Gastroesophageal sphincter (tissue), 4 donors: Measurements from ENCODE around the gene SLC2A13. TPM values are rescaled to one million over a fixed set of nuclear protein-coding genes. Genes with fewer than 3 reads are reported as not detected.

Source experiments
- ATAC-seq: fragments of 150-250 bp; one replicate; pipeline ENCODE4 v1.9.1; 2016; ENCODE audit warnings: mild to moderate bottlenecking, moderate library complexity
- H3K27ac ChIP-seq, 4 donors: fragments of 200-600 bp; sonication (generic) in 3 of 4; 1 replicate in 3 of 4; 2 replicates in 1 of 4; pipeline ENCODE4 v1.5.1; 2016 to 2019
- H3K27me3 ChIP-seq: fragments of 200-600 bp; sonication (generic); one replicate; pipeline ENCODE4 v1.5.1; 2019
- H3K36me3 ChIP-seq, 2 donors: fragments of 200-600 bp; sonication (generic); one replicate each; pipeline ENCODE4 v1.5.1; 2019; ENCODE audit warnings: control low read depth in 1 of 2
- H3K4me1 ChIP-seq, 3 donors: fragments of 200-600 bp; sonication (generic); 1 replicate in 2 of 3; 2 replicates in 1 of 3; pipeline ENCODE4 v1.5.1; 2016 to 2019; ENCODE audit warnings: control low read depth in 2 of 3
- H3K4me3 ChIP-seq, 2 donors: fragments of 200-600 bp; sonication (generic); one replicate each; pipeline ENCODE4 v1.5.1; 2019; ENCODE audit warnings: mild to moderate bottlenecking in 1 of 2, moderate library complexity in 1 of 2
- H3K9me3 ChIP-seq, 3 donors: fragments of 200-600 bp; sonication (generic); one replicate each; pipeline ENCODE4 v1.5.1; 2017 to 2019; ENCODE audit warnings: control low read depth in 2 of 3
- CTCF ChIP-seq, 4 experiments: fragments of 200-600 bp in 2 of 4; fragments of 450-650 bp in 2 of 4; sonication (generic) in 1 of 4; IDR thresholded peaks; one replicate each; pipeline ENCODE4 v1.5.1; 2017 to 2019; ENCODE audit warnings: antibody characterized with exemption in 4 of 4, mild to moderate bottlenecking in 2 of 4, moderate library complexity in 2 of 4
- EP300 ChIP-seq: sonication (generic); formaldehyde crosslinking; IDR thresholded peaks from one replicate; pipeline ENCODE4 v1.6.1; 2017; ENCODE audit warnings: antibody characterized with exemption, mild to moderate bottlenecking
- POLR2A ChIP-seq, 2 donors: fragments of 450-650 bp; IDR thresholded peaks; one replicate each; pipeline ENCODE4 v1.6.1; 2017; ENCODE audit warnings: antibody characterized with exemption in 2 of 2, mild to moderate bottlenecking in 2 of 2, moderate library complexity in 1 of 2
- POLR2AphosphoS5 ChIP-seq: sonication (generic); formaldehyde crosslinking; IDR thresholded peaks from one replicate; pipeline ENCODE4 v1.6.1; 2017; ENCODE audit warnings: antibody characterized with exemption
- WGBS, 2 donors: methylation state at CpG; one replicate each; pipeline ENCODE4 v1.1.5; 2018; ENCODE audit warnings: low coverage in 1 of 2; 5-methylcytosine and 5-hydroxymethylcytosine counted together
- total RNA-seq, 4 donors: library from RNA; depleted of rRNA; stranded (reverse); fragments of >200 nt; gene quantifications; one replicate each; pipeline ENCODE4 v1.1.0, GENCODE V29; 2016

Gene SLC2A13
- total RNA-seq, 4 donors from 2014 or later: 20.4 to 38.3 (median 22.3) TPM

DNA sequence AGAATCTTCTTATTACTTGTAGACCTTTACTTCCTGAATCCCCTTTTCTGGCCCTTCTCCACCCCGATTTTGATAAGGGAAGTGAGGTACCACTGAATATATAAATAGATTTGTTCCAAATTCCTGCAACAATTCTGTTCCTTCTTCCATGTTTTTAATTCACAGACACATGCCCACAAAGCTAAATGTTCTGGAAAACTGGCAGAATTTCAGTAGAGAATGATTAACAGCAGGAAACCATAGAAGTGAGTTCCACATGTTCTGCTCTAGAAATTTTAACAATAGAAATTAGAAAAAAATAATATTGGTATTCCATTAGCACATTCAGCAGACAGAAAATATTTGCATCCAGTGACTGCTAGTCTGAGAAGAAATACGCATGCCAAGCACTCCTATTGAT, 139.6 kb downstream of the SLC2A13 start:
- Histone ChIP-seq H3K4me1 (no peaks in the 10 kb centered on the region), H3K9me3 (no peaks in the 10 kb centered on the region), H3K4me3 (no peak overlapping the region), H3K36me3 (no peaks in the 10 kb centered on the region), H3K27me3 (no peaks in the 10 kb centered on the region), H3K27ac (no peak overlapping the region)
- TF ChIP-seq CTCF (IDR thresholded peaks at IDR 0.05): no peak
- no peak for TF ChIP-seq POLR2AphosphoS5
- no peak for TF ChIP-seq EP300
- TF ChIP-seq POLR2A (IDR thresholded peaks at IDR 0.05): no peak
- WGBS, 2 donors: 70 to 83% methylated on average over 2 of the region's 2 CpGs
- ATAC-seq: no peak

- no peaks in the 10 kb centered on the region for H3K9me3 ChIP-seq
- no peaks in the 10 kb centered on the region for H3K4me1 ChIP-seq
- no peak overlapping the region for H3K27ac ChIP-seq
- H3K27me3 ChIP-seq: no peaks in the 10 kb centered on the region
- WGBS, 2 donors: 84 to 91% methylated on average over 2 of the region's 2 CpGs
- H3K4me3 ChIP-seq: no peak overlapping the region
- TF ChIP-seq EP300 (no peak), POLR2AphosphoS5 (no peak), CTCF (IDR thresholded peaks at IDR 0.05) (no peak)
- no peaks in the 10 kb centered on the region for H3K36me3 ChIP-seq
- ATAC-seq: no peak
Measured at GRCh38 chr12:39959467-39959866, 146.4 kb downstream of the SLC2A13 start.

DNA sequence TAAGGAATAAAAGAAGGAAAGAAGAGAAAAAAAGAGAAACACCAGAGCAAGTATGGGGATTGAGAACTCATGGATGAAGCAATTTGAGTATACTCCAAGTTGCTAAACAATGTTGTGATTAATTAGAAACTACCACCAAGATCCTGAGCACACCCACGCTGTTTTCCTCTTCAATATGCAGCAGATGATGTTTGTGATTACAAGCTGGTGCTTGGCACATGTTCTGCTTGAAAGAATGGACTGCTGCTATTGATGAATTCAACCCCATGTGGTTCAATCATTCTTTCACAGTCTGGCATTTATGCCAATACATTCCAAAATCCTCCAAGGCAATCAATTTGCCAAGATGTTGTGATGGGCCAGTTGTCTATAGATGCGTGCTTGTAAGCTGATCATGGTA, 146.8 kb downstream of the SLC2A13 start:
- Histone ChIP-seq H3K4me1 (no peaks in the 10 kb centered on the region), H3K4me3 (no peak overlapping the region), H3K36me3 (no peaks in the 10 kb centered on the region), H3K27ac (no peak overlapping the region), H3K27me3 (no peaks in the 10 kb centered on the region), H3K9me3 (no peaks in the 10 kb centered on the region)
- WGBS, 2 donors: 82 to 84% methylated on average over 1 to 2 of the region's 2 CpGs
- no peak for ATAC-seq
- TF ChIP-seq POLR2AphosphoS5 (no peak), POLR2A (IDR thresholded peaks at IDR 0.05) (no peak), CTCF (IDR thresholded peaks at IDR 0.05) (no peak), EP300 (no peak)

DNA sequence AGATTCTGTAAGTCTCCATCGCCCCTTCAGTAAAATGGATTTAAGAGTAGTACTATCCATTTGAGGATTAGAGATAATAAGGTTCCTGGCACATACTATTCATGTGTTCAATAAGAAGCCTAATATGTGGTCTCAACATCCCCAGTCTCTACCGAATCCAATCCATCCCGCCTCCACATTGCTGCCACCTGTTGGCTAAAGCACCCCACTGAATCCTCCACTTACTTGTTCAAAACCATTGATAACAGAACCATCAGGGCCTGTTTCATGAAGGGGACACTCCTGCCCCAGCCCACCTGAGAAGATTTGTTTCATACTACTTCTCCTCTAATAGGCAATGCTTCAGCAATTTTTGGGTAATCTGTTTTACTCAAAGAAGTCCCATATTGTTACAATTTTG, 147.5 kb downstream of the SLC2A13 start:
- ATAC-seq: no peak
- WGBS, 2 donors: 93 to 100% methylated on average over 2 to 3 of the region's 3 CpGs
- Histone ChIP-seq H3K4me3 (no peak overlapping the region), H3K27me3 (no peaks in the 10 kb centered on the region), H3K27ac (no peak overlapping the region), H3K4me1 (no peaks in the 10 kb centered on the region), H3K9me3 (no peaks in the 10 kb centered on the region), H3K36me3 (no peaks in the 10 kb centered on the region)
- TF ChIP-seq POLR2AphosphoS5 (no peak), POLR2A (IDR thresholded peaks at IDR 0.05) (no peak), CTCF (IDR thresholded peaks at IDR 0.05) (no peak), EP300 (no peak)

DNA sequence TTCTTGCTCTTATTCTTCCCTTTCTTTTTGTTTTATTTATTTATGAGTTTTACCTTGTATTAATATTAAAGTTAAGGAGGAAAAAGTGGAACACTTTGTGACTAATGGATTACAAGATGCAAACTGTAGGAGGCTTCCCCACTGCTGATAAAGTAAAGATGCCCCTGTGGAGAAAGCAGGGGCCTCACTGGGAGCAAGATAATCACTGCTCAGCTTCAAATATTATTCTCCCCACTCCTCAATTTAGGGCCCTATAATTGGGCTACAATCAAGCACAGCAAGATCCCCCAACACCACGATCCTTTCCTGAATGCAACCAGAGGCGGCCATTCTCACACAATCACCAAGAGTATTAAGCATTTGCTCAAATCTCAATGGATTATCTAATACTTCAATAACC, 149.2 kb downstream of the SLC2A13 start:
- ATAC-seq: no peak
- H3K4me1 ChIP-seq: no peaks in the 10 kb centered on the region

More for the DNA sequence above, 149.2 kb downstream of the SLC2A13 start:
- TF ChIP-seq POLR2AphosphoS5: no peak
- no peak for TF ChIP-seq POLR2A (IDR thresholded peaks at IDR 0.05)
- TF ChIP-seq EP300: no peak
- no peak for TF ChIP-seq CTCF (IDR thresholded peaks at IDR 0.05)
- H3K9me3 ChIP-seq: no peaks in the 10 kb centered on the region
- no peak overlapping the region for H3K27ac ChIP-seq
- H3K27me3 ChIP-seq: no peaks in the 10 kb centered on the region
- no peak overlapping the region for H3K4me3 ChIP-seq
- H3K36me3 ChIP-seq: no peaks in the 10 kb centered on the region
- WGBS, 2 donors: 90 to 96% methylated on average over 2 of the region's 2 CpGs
